SU-DHL-6 (cell line): Measurements from ENCODE around the gene SACM1L.

ENCODE experiments used
- CTCF ChIP-seq: fragments of 200-600 bp; sonication (generic); IDR thresholded peaks from one replicate; pipeline ENCODE4 v1.5.1; 2017; ENCODE audit warnings: antibody characterized with exemption, mild to moderate bottlenecking, low read length, moderate library complexity; ENCODE audit not compliant: insufficient read depth, poor library complexity, severe bottlenecking
- EZH2phosphoT487 ChIP-seq: fragments of 200-600 bp; sonication (generic), shearing (Covaris generic); conservative IDR thresholded peaks from 2 replicates; pipeline ENCODE4 v1.6.1; 2018; ENCODE audit warnings: mild to moderate bottlenecking, antibody characterized with exemption, low read length, moderate library complexity, mixed read lengths

- TF ChIP-seq CTCF (no peak), EZH2phosphoT487 (no peak)
Observed at GRCh38 chr3:45790596-45790995, 101.4 kb downstream of the SACM1L start.
